Measurements from ENCODE around the gene BCAS3.
"Not testable (repeated sequence)": the region's sequence is repeated elsewhere in the genome, so short reads cannot be mapped to it uniquely, and the experiment has no call there.

The BCAS3 gene

GRCh38 chr17:60744355-60744966, 66.8 kb downstream of the BCAS3 start:
- Mint-ChIP-seq H3K4me3 (no peak overlapping the region), H3K9me3 (no peaks in the 10 kb centered on the region), H3K27ac (no peak overlapping the region), H3K36me3 (ENCODE audit: low read depth) (peaks cover 8% of the 10 kb centered on the region), H3K27me3 (no peaks in the 10 kb centered on the region), H3K4me1 (no peaks in the 10 kb centered on the region)
- DNase-seq = no peak
- no peak for ATAC-seq

- H3K4me3 Mint-ChIP-seq = no peak overlapping the region
- no peak for DNase-seq
- H3K36me3 Mint-ChIP-seq (ENCODE audit: low read depth) = peaks cover 2% of the 10 kb centered on the region
- H3K27ac Mint-ChIP-seq = no peak overlapping the region
- H3K9me3 Mint-ChIP-seq = peaks cover 3% of the 10 kb centered on the region
- no peak for ATAC-seq
- H3K4me1 Mint-ChIP-seq = no peaks in the 10 kb centered on the region
- no peaks in the 10 kb centered on the region for H3K27me3 Mint-ChIP-seq
Measured at GRCh38 chr17:60745544-60745943, 67.9 kb downstream of the BCAS3 start.

GRCh38 chr17:60747069-60747808, 69.6 kb downstream of the BCAS3 start:
- no peak for DNase-seq

GRCh38 chr17:60748204-60748603, 70.6 kb downstream of the BCAS3 start:
- Mint-ChIP-seq H3K27me3 (no peaks in the 10 kb centered on the region), H3K27ac (no peak overlapping the region), H3K36me3 (ENCODE audit: low read depth) (peaks cover 2% of the 10 kb centered on the region), H3K4me3 (no peak overlapping the region), H3K9me3 (peaks cover 9% of the 10 kb centered on the region), H3K4me1 (no peaks in the 10 kb centered on the region)
- DNase-seq = no peak
- ATAC-seq = no peak

More at GRCh38 chr17:60747069-60747808, 69.6 kb downstream of the BCAS3 start:
- no peak for ATAC-seq
- Mint-ChIP-seq H3K27me3 (no peaks in the 10 kb centered on the region), H3K9me3 (peaks cover 9% of the 10 kb centered on the region), H3K4me3 (no peak overlapping the region), H3K4me1 (no peaks in the 10 kb centered on the region), H3K27ac (no peak overlapping the region), H3K36me3 (ENCODE audit: low read depth) (peaks cover 2% of the 10 kb centered on the region)

GRCh38 chr17:60749050-60749449, 71.4 kb downstream of the BCAS3 start:
- peaks cover 9% of the 10 kb centered on the region for H3K9me3 Mint-ChIP-seq
- no peaks in the 10 kb centered on the region for H3K4me1 Mint-ChIP-seq
- no peak for ATAC-seq
- H3K27ac Mint-ChIP-seq = no peak overlapping the region
- H3K36me3 Mint-ChIP-seq (ENCODE audit: low read depth) = peaks cover 2% of the 10 kb centered on the region
- DNase-seq = no peak
- no peak overlapping the region for H3K4me3 Mint-ChIP-seq
- H3K27me3 Mint-ChIP-seq = no peaks in the 10 kb centered on the region

- ATAC-seq = no peak
- Mint-ChIP-seq H3K27ac (no peak overlapping the region), H3K27me3 (no peaks in the 10 kb centered on the region), H3K4me3 (no peak overlapping the region), H3K4me1 (no peaks in the 10 kb centered on the region), H3K9me3 (peaks cover 9% of the 10 kb centered on the region), H3K36me3 (ENCODE audit: low read depth) (peaks cover 2% of the 10 kb centered on the region)
- DNase-seq = no peak
Measured at GRCh38 chr17:60749708-60750107, 72.1 kb downstream of the BCAS3 start.

GRCh38 chr17:60750640-60751039, 73.0 kb downstream of the BCAS3 start:
- H3K4me3 Mint-ChIP-seq = no peak overlapping the region
- no peak overlapping the region for H3K27ac Mint-ChIP-seq
- H3K4me1 Mint-ChIP-seq = no peaks in the 10 kb centered on the region
- DNase-seq (no peak), ATAC-seq (no peak)
- H3K36me3 Mint-ChIP-seq (ENCODE audit: low read depth) = peaks cover 2% of the 10 kb centered on the region
- H3K27me3 Mint-ChIP-seq = no peaks in the 10 kb centered on the region
- peaks cover 9% of the 10 kb centered on the region for H3K9me3 Mint-ChIP-seq

GRCh38 chr17:60751884-60752283, 74.2 kb downstream of the BCAS3 start:
- Mint-ChIP-seq H3K27ac (no peak overlapping the region), H3K4me3 (no peak overlapping the region), H3K27me3 (no peaks in the 10 kb centered on the region), H3K36me3 (ENCODE audit: low read depth) (peaks cover 2% of the 10 kb centered on the region), H3K4me1 (no peaks in the 10 kb centered on the region), H3K9me3 (peaks cover 9% of the 10 kb centered on the region)
- no peak for ATAC-seq
- no peak for DNase-seq

GRCh38 chr17:60752873-60753577, 75.4 kb downstream of the BCAS3 start:
- ATAC-seq = no peak
- Mint-ChIP-seq H3K4me3 (no peak overlapping the region), H3K27ac (no peak overlapping the region), H3K27me3 (no peaks in the 10 kb centered on the region), H3K9me3 (peaks cover 9% of the 10 kb centered on the region), H3K4me1 (no peaks in the 10 kb centered on the region), H3K36me3 (ENCODE audit: low read depth) (no peaks in the 10 kb centered on the region)
- no peak for DNase-seq

GRCh38 chr17:60754057-60754604, 76.5 kb downstream of the BCAS3 start:
- no peaks in the 10 kb centered on the region for H3K27me3 Mint-ChIP-seq
- no peak overlapping the region for H3K4me3 Mint-ChIP-seq
- peaks cover 9% of the 10 kb centered on the region for H3K9me3 Mint-ChIP-seq
- DNase-seq (no peak), ATAC-seq (no peak)
- no peaks in the 10 kb centered on the region for H3K36me3 Mint-ChIP-seq (ENCODE audit: low read depth)
- no peaks in the 10 kb centered on the region for H3K4me1 Mint-ChIP-seq
- peak overlapping the region; percentile 6 for H3K27ac Mint-ChIP-seq

- not testable (repeated sequence) for H3K9me3 Mint-ChIP-seq, H3K27me3 Mint-ChIP-seq, DNase-seq, ATAC-seq, H3K4me3 Mint-ChIP-seq, H3K4me1 Mint-ChIP-seq, H3K27ac Mint-ChIP-seq
- H3K36me3 Mint-ChIP-seq (ENCODE audit: low read depth) = peaks cover 20% of the 10 kb centered on the region
Measured at GRCh38 chr17:60756798-60757197, 79.1 kb downstream of the BCAS3 start.

- no peak for ATAC-seq
- DNase-seq = no peak
- H3K9me3 Mint-ChIP-seq = peaks cover 5% of the 10 kb centered on the region
Measured at GRCh38 chr17:60757437-60757836, 79.8 kb downstream of the BCAS3 start.

GRCh38 chr17:60759756-60760155, 82.1 kb downstream of the BCAS3 start:
- peaks cover 11% of the 10 kb centered on the region for H3K9me3 Mint-ChIP-seq
- no peak overlapping the region for H3K27ac Mint-ChIP-seq
- H3K4me3 Mint-ChIP-seq = no peak overlapping the region
- ATAC-seq (no peak), DNase-seq (no peak)
- no peaks in the 10 kb centered on the region for H3K27me3 Mint-ChIP-seq
- no peaks in the 10 kb centered on the region for H3K4me1 Mint-ChIP-seq
- H3K36me3 Mint-ChIP-seq (ENCODE audit: low read depth) = peaks cover 35% of the 10 kb centered on the region

More at GRCh38 chr17:60757437-60757836, 79.8 kb downstream of the BCAS3 start:
- Mint-ChIP-seq H3K27me3 (no peaks in the 10 kb centered on the region), H3K36me3 (ENCODE audit: low read depth) (peaks cover 24% of the 10 kb centered on the region), H3K4me1 (no peaks in the 10 kb centered on the region), H3K27ac (no peak overlapping the region), H3K4me3 (no peak overlapping the region)

GRCh38 chr17:60761301-60761700, 83.7 kb downstream of the BCAS3 start:
- peaks cover 37% of the 10 kb centered on the region for H3K36me3 Mint-ChIP-seq (ENCODE audit: low read depth)
- H3K9me3 Mint-ChIP-seq = peaks cover 11% of the 10 kb centered on the region
- ATAC-seq, H3K4me3 Mint-ChIP-seq, DNase-seq, H3K4me1 Mint-ChIP-seq, H3K27ac Mint-ChIP-seq, H3K27me3 Mint-ChIP-seq: not testable (repeated sequence)

GRCh38 chr17:60766778-60767190, 89.1 kb downstream of the BCAS3 start:
- ATAC-seq (no peak), DNase-seq (no peak)
- Mint-ChIP-seq H3K27ac (no peak overlapping the region), H3K27me3 (no peaks in the 10 kb centered on the region), H3K9me3 (peaks cover 5% of the 10 kb centered on the region), H3K4me3 (no peak overlapping the region), H3K4me1 (peaks cover 7% of the 10 kb centered on the region), H3K36me3 (ENCODE audit: low read depth) (peaks cover 18% of the 10 kb centered on the region)

All from activated naive CD8-positive, alpha-beta T cell treated with anti-CD3 and anti-CD28 coated beads, Interleukin-2, amount 50 U/mL, for 24 hours (primary cell).